HT1080 (cell line): ENCODE results near the gene MED14. TPM values are rescaled to one million over a fixed set of nuclear protein-coding genes. Genes with fewer than 3 reads are reported as not detected.

Source experiments
- DNase-seq: peaks from one replicate; pipeline ENCODE4 v3.0.0-alpha.2; 2015; ENCODE audit warnings: low read depth
- total RNA-seq: library from RNA; depleted of rRNA; stranded (reverse); fragments of >200 nt; shearing (Covaris generic); gene quantifications from 2 replicates; pipeline ENCODE4 v1.2.3, GENCODE V29; 2014; rRNA removed

The MED14 gene
- total RNA-seq, 1 experiment from 2014 or later: 29.8 TPM

DNA sequence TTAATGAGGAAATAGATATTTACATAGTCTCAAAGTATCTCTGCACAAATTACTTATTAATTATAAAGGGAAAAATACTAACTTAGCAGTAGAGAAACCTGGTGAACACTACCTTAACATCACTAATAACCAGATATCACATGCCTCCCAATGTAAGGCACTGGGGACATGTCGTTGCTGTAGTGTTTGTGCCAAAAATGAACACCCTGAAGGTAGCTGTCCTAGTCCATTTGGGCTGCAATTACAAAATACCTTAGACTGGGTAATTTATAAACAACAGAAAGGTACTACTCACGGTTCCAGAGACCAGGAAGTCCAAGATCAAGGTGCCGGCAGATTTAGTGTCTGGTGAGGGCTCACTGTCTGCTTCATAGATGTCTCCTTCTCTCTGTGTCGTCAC lies 122.8 kb downstream of the MED14 start:
- DNase-seq: no peak

DNA sequence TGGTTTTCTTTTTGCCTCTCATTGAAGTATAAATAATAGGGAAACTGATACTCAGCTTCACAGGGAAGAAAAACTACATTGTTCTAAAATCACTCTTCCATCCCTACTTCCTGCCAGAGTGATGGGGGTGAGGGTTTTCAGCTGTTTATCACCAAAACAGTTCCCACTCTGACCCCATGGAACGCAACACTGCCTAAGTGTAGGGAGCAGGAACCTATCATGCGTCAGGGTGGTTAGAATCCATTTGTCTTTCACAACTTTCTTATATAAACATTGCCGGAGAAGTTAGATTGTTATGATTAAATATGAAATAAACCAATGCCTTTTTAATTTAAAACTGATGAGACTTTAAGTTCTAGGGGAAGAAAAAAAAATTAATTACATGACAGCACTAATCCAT lies 128.0 kb downstream of the MED14 start:
- DNase-seq: no peak

DNA sequence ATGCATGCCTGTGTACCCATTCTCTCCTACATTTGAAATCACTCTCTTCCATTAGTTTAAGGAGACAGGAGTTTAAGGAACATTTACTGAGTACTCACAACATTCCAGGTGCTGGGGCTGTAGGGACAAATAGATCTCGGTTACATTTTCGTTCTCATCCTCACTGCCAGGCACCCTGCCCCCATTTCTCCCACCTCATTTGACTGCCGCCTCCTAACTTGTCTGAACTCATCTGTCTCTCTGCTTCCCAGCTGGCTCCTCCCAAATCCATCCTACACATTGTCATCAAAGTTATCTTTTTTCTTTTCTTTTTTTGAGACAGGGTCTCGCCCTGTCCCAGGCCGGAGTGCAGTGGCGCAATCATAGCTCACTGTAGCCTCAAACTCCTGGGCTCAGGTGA lies 131.9 kb downstream of the MED14 start:
- DNase-seq: no peak

Other genes starting within 250 kb of the MED14 start
- gene ATP6AP2, start 154.6 kb downstream of the MED14 start, total RNA-seq: 35.6 and 36.4 TPM in 2 replicates
- not detected in 2 replicates for gene MPC1L, start 112.1 kb downstream of the MED14 start, total RNA-seq
- 11.6 and 11.9 TPM in 2 replicates for gene CXorf38, start 88.0 kb downstream of the MED14 start, total RNA-seq